Activated CD4-positive, alpha-beta memory T cell treated with anti-CD3 and anti-CD28 coated beads for 36 hours (primary cell): Measurements from ENCODE around the gene NLGN1. TPM values are rescaled to one million over a fixed set of nuclear protein-coding genes. Genes with fewer than 3 reads are reported as not detected.

Experiments
- CTCF ChIA-PET: fragments of 350-600 bp; sonication (Branson Sonifier 250); formaldehyde crosslinking; loops from one replicate; lab custom pipeline; 2021; ENCODE audit warnings: antibody characterized with exemption, inconsistent platforms; lab: Charles Lee
- POLR2A ChIA-PET: fragments of 350-600 bp; sonication (Branson Sonifier 250); formaldehyde crosslinking; loops from one replicate; lab custom pipeline; 2021; ENCODE audit warnings: antibody characterized with exemption; lab: Charles Lee
- DNase-seq: peaks from one replicate; pipeline ENCODE4 v3.0.0-alpha.2; 2020
- H3K27ac Mint-ChIP-seq: one replicate; pipeline ENCODE4 v1.8.0; 2021; ENCODE audit warnings: mixed read lengths
- H3K27me3 Mint-ChIP-seq: one replicate; pipeline ENCODE4 v1.8.0; 2021; ENCODE audit warnings: mixed read lengths
- H3K36me3 Mint-ChIP-seq: one replicate; pipeline ENCODE4 v1.8.0; 2021; ENCODE audit warnings: mixed read lengths
- H3K4me1 Mint-ChIP-seq: one replicate; pipeline ENCODE4 v1.8.0; 2021; ENCODE audit warnings: low read depth, mixed read lengths
- H3K4me3 Mint-ChIP-seq: one replicate; pipeline ENCODE4 v1.8.0; 2021; ENCODE audit warnings: mild to moderate bottlenecking, mixed read lengths
- H3K9me3 Mint-ChIP-seq: one replicate; pipeline ENCODE4 v1.8.0; 2021; ENCODE audit warnings: mixed read lengths
- intact Hi-C: fragments of 100-400 bp; cut with micrococcal nuclease; formaldehyde crosslinking; loops from one replicate; pipeline ENCODE4 v1.15.1; 2023
- total RNA-seq, 2 experiments: library from RNA; stranded (reverse); gene quantifications; one replicate each; pipeline ENCODE4 v1.2.3, GENCODE V29; 2021

The NLGN1 gene
- total RNA-seq, 2 experiments from 2014 or later: not detected

DNA sequence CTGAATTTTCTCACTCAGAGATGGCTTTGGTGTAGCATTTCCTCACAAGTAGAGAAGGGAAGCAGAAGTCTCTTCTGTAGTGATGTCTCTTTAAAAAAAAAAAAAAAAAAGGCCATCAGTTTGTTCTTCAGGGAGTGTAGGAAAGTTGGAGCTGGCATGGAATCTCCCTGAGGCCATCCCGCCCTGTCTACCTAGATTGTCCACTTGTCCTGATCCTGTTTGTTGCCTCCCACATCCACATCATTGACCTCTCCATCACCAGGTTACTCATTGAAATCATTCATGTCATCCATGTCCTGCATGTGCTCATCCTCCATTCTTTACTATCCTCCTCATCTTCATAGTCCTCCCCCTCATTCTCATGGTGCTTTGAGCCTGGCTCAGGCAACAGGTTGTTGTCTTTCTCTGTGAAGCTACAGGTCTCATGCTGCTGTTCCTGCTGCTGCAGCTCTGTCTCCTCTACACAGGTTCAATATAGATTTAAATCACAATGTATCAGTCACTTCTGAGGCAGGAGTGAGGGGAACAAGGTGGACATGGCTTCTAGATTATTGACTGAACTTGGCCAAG, 905.3 kb downstream of the NLGN1 start:
- POLR2A ChIA-PET: no interaction called here
- DNase-seq: no peak
- peaks cover 5% of the 10 kb centered on the region for H3K9me3 Mint-ChIP-seq
- H3K4me3 Mint-ChIP-seq: no peak overlapping the region
- H3K36me3 Mint-ChIP-seq: no peaks in the 10 kb centered on the region
- intact Hi-C loops: no loop called here
- H3K27me3 Mint-ChIP-seq: no peaks in the 10 kb centered on the region
- CTCF ChIA-PET: no interaction called here
- H3K27ac Mint-ChIP-seq: no peak overlapping the region
- no peaks in the 10 kb centered on the region for H3K4me1 Mint-ChIP-seq

GRCh38 chr3:174303907-174304560, 906.5 kb downstream of the NLGN1 start:
- Mint-ChIP-seq H3K27me3 (no peaks in the 10 kb centered on the region), H3K36me3 (no peaks in the 10 kb centered on the region), H3K27ac (no peak overlapping the region), H3K9me3 (peaks cover 5% of the 10 kb centered on the region), H3K4me1 (no peaks in the 10 kb centered on the region), H3K4me3 (no peak overlapping the region)
- POLR2A ChIA-PET: no interaction called here
- intact Hi-C loops: no loop called here
- DNase-seq: no peak
- CTCF ChIA-PET: no interaction called here

DNA sequence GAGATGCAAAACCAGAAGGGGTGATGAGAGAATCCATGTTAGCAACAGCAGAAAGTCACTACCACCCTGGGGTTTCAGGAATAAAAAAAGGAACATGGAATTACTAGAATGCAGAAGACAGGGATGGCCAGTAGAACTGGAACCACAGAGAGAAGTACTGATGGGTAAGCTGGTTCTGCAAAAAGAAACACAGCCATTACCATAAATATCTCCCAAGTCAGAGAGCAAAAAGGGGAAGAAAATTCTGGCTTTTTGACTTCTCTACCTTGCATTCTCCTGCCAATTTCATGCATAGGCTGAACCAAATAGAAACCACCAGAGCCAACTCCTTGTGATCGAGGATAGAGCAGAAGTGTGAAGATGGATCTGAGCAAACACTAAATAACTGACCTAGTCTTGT, 911.2 kb downstream of the NLGN1 start:
- no peak for DNase-seq
- POLR2A ChIA-PET: no interaction called here
- Mint-ChIP-seq H3K9me3 (peaks cover 9% of the 10 kb centered on the region), H3K27ac (no peak overlapping the region), H3K27me3 (no peaks in the 10 kb centered on the region), H3K4me3 (no peak overlapping the region), H3K36me3 (no peaks in the 10 kb centered on the region), H3K4me1 (no peaks in the 10 kb centered on the region)
- CTCF ChIA-PET: no interaction called here
- intact Hi-C loops: no loop called here

DNA sequence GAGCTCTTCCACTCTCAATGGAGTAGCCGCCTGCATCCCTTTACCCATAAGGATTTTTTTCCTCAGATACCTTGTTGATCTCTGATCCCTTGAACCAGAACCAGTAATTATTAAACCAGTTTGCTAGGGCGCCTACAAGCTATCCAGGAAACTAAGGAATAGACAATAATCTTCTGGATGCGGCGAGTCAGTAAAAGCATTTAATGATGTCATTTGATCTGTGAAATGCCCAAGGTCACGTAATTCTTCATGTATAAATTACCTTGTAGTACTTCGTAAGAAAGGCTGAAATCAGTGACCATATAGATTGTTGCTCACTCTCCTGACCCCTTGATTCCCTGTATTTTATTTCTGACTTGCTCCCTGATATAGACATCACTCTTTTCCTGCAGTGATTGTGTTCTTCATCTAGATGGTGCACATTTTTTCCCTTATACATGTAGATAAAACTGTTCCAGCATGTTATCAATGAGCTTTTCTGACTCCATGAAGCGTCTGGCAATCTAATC, 913.0 kb downstream of the NLGN1 start:
- H3K9me3 Mint-ChIP-seq: peaks cover 7% of the 10 kb centered on the region
- CTCF ChIA-PET: no interaction called here
- POLR2A ChIA-PET: no interaction called here
- no peak overlapping the region for H3K4me3 Mint-ChIP-seq
- intact Hi-C loops: no loop called here
- no peaks in the 10 kb centered on the region for H3K36me3 Mint-ChIP-seq
- no peaks in the 10 kb centered on the region for H3K4me1 Mint-ChIP-seq
- no peak overlapping the region for H3K27ac Mint-ChIP-seq
- no peak for DNase-seq
- H3K27me3 Mint-ChIP-seq: no peaks in the 10 kb centered on the region

DNA sequence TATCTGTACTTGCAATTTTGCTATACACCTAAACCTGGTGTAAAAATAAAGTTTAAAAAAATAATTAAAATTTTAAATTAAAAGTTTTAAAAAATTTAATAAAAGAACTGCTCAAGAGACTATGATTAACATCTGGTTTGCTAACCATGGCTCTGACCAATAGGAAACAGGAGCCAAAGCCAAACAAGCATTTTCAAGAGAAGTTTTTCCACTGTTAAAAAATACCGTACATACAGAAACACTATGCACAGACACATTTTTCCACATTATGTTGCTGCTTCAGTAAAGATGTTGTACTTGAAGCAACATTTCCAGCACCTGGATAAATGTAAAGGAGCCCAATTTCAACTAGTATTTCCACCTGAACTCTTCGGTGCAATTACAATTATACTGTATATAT, 917.7 kb downstream of the NLGN1 start:
- no peak for DNase-seq
- ChIA-PET POLR2A (no interaction called here), CTCF (no interaction called here)
- no peak overlapping the region for H3K4me3 Mint-ChIP-seq
- H3K27ac Mint-ChIP-seq: no peak overlapping the region
- H3K9me3 Mint-ChIP-seq: peaks cover 16% of the 10 kb centered on the region
- H3K4me1 Mint-ChIP-seq: no peaks in the 10 kb centered on the region
- no peaks in the 10 kb centered on the region for H3K27me3 Mint-ChIP-seq
- intact Hi-C loops: no loop called here
- no peaks in the 10 kb centered on the region for H3K36me3 Mint-ChIP-seq

GRCh38 chr3:174317005-174317404, 919.5 kb downstream of the NLGN1 start:
- H3K27ac Mint-ChIP-seq: no peak overlapping the region
- DNase-seq: no peak
- CTCF ChIA-PET: no interaction called here
- H3K4me1 Mint-ChIP-seq: no peaks in the 10 kb centered on the region
- no peaks in the 10 kb centered on the region for H3K36me3 Mint-ChIP-seq
- POLR2A ChIA-PET: no interaction called here
- H3K4me3 Mint-ChIP-seq: no peak overlapping the region
- H3K9me3 Mint-ChIP-seq: peaks cover 24% of the 10 kb centered on the region
- intact Hi-C loops: no loop called here
- no peaks in the 10 kb centered on the region for H3K27me3 Mint-ChIP-seq

GRCh38 chr3:174318181-174318580, 920.6 kb downstream of the NLGN1 start:
- ChIA-PET POLR2A (no interaction called here), CTCF (no interaction called here)

GRCh38 chr3:174321548-174321947, 924.0 kb downstream of the NLGN1 start:
- Mint-ChIP-seq H3K4me3 (no peak overlapping the region), H3K27ac (no peak overlapping the region), H3K9me3 (peaks cover 28% of the 10 kb centered on the region), H3K27me3 (no peaks in the 10 kb centered on the region), H3K36me3 (no peaks in the 10 kb centered on the region), H3K4me1 (no peaks in the 10 kb centered on the region)
- intact Hi-C loops: no loop called here
- POLR2A ChIA-PET: no interaction called here
- CTCF ChIA-PET: no interaction called here
- DNase-seq: no peak

More at GRCh38 chr3:174318181-174318580, 920.6 kb downstream of the NLGN1 start:
- no peak overlapping the region for H3K4me3 Mint-ChIP-seq
- H3K27me3 Mint-ChIP-seq: no peaks in the 10 kb centered on the region
- H3K9me3 Mint-ChIP-seq: peaks cover 28% of the 10 kb centered on the region
- DNase-seq: no peak
- H3K4me1 Mint-ChIP-seq: no peaks in the 10 kb centered on the region
- no peaks in the 10 kb centered on the region for H3K36me3 Mint-ChIP-seq
- no peak overlapping the region for H3K27ac Mint-ChIP-seq
- intact Hi-C loops: no loop called here

DNA sequence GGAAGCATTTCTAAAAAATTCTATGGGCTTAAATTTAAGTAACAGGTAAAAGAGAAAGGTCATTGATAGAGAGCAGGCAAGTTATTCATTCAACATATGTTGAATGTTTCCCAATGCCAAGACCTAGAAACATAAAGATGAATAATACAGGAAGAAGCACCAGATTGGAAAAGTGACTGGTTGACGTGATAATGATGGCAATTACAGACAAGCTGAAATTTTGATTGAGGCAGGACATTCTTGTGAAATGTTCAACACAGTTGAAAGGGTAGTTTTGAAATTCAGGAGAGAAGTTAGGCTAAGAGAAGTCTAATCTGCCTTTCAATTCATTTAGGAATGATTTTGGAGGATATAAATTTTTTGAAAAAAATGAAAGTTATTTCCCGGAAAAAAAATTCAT, 925.2 kb downstream of the NLGN1 start:
- H3K4me3 Mint-ChIP-seq: no peak overlapping the region
- ChIA-PET CTCF (no interaction called here), POLR2A (no interaction called here)
- H3K27ac Mint-ChIP-seq: no peak overlapping the region
- H3K36me3 Mint-ChIP-seq: no peaks in the 10 kb centered on the region
- no peaks in the 10 kb centered on the region for H3K4me1 Mint-ChIP-seq
- no peaks in the 10 kb centered on the region for H3K27me3 Mint-ChIP-seq
- peaks cover 28% of the 10 kb centered on the region for H3K9me3 Mint-ChIP-seq
- intact Hi-C loops: no loop called here
- no peak for DNase-seq

DNA sequence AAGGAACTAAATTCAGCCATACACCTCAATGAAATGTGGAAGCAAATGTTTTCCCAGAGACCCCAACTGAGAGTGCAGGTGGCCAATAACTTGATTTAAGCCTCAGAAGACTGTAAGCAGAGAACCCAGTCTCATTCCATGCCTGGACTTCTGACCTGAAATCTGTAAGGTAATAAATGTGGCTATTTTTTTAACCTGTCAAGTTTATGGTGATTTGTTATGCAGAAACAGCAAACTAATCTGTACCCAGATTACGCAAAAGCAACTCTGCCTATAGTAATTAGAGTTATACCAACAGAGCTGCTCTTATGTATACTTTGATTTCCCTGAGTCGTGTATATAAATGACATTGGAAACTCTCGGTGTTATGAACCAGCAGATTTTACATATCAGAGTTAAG, 927.6 kb downstream of the NLGN1 start:
- no peaks in the 10 kb centered on the region for H3K4me1 Mint-ChIP-seq
- CTCF ChIA-PET: no interaction called here
- POLR2A ChIA-PET: no interaction called here
- H3K27ac Mint-ChIP-seq: no peak overlapping the region
- peaks cover 12% of the 10 kb centered on the region for H3K9me3 Mint-ChIP-seq
- H3K27me3 Mint-ChIP-seq: no peaks in the 10 kb centered on the region
- intact Hi-C loops: no loop called here
- DNase-seq: no peak
- H3K4me3 Mint-ChIP-seq: no peak overlapping the region
- no peaks in the 10 kb centered on the region for H3K36me3 Mint-ChIP-seq

DNA sequence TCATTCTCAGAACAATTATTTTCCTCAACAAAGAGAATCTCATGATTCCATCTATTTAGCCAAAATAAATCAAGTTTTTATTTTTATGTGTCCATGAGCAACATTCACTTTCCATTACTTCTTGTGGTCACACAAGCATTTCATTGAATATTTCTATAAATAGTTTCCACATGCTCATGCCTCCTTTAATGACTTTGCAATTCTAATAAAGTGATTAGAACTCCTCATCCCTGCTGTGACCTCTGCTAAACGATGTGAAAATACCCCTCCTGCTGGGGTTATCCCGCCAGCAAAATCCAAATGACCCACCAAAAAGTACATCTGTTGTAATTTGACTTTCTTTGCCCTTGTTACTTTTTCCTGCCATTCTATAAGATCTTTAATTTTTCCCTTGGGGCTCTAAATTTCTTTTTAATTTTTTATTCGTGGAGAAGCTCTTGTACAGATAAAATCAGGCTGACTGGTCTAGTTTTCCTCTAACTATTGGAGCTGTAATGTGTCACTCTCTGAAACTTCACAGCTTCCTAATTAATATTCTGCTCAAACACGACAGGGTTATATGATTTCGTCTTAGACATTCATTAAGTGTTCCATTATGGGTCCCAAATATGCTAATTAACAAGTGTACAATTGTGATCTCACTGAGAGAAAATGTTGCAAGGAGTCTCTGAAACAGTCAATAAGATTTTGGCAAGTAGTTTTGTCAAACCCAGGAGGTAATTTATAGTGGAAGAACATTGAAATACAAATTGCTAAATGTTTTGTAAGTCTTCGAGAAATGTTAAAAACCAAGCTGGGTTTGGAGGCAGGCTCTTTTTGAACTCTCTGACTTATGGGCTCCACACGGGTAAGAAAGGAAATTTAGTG, 928.5 kb downstream of the NLGN1 start:
- CTCF ChIA-PET: no interaction called here

GRCh38 chr3:174329321-174329720, 931.8 kb downstream of the NLGN1 start:
- Mint-ChIP-seq H3K36me3 (no peaks in the 10 kb centered on the region), H3K9me3 (peaks cover 4% of the 10 kb centered on the region), H3K27ac (no peak overlapping the region), H3K4me1 (no peaks in the 10 kb centered on the region), H3K27me3 (no peaks in the 10 kb centered on the region), H3K4me3 (no peak overlapping the region)
- intact Hi-C loops: no loop called here
- ChIA-PET POLR2A (no interaction called here), CTCF (no interaction called here)
- DNase-seq: no peak

More for the DNA sequence above, 928.5 kb downstream of the NLGN1 start:
- no peak for DNase-seq
- Mint-ChIP-seq H3K27me3 (no peaks in the 10 kb centered on the region), H3K9me3 (peaks cover 7% of the 10 kb centered on the region), H3K4me1 (no peaks in the 10 kb centered on the region), H3K36me3 (no peaks in the 10 kb centered on the region), H3K4me3 (no peak overlapping the region), H3K27ac (no peak overlapping the region)
- intact Hi-C loops: no loop called here
- POLR2A ChIA-PET: no interaction called here
